ENCODE measurements around the gene PSAP.
A peak's percentile ranks its signal among the peaks of the same experiment; 100 is the strongest.

Gene PSAP

GRCh38 chr10:71824333-71824732 is 26.7 kb downstream of the PSAP start:
- no peak for DNase-seq

DNA sequence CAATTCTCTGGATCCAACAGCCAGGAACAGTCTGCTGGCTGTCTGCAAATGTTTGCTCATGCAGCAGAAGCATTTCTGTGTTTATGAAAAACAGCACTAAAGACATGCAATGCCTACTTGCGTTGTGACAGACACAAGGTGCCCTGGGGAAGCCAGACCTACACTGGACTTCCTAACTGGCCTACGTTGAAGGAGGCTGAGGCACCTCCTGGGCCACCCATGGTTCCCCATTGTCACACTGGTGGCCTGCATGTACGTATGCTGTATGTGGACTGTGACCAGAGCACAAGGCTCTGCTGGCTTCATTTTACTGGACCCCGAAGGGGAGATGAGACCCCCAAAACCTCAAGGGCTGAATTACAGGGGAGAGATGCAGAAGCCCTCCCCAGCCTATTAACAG is 27.7 kb downstream of the PSAP start:
- DNase-seq, result no peak

- no peak for DNase-seq
Observed at GRCh38 chr10:71821909-71822763, 28.9 kb downstream of the PSAP start.

- DNase-seq, result no peak
Observed at GRCh38 chr10:71820966-71821365, 30.1 kb downstream of the PSAP start.

GRCh38 chr10:71819985-71820384 is 31.1 kb downstream of the PSAP start:
- DNase-seq, result no peak

GRCh38 chr10:71819441-71819861 is 31.6 kb downstream of the PSAP start:
- DNase-seq, result no peak

DNA sequence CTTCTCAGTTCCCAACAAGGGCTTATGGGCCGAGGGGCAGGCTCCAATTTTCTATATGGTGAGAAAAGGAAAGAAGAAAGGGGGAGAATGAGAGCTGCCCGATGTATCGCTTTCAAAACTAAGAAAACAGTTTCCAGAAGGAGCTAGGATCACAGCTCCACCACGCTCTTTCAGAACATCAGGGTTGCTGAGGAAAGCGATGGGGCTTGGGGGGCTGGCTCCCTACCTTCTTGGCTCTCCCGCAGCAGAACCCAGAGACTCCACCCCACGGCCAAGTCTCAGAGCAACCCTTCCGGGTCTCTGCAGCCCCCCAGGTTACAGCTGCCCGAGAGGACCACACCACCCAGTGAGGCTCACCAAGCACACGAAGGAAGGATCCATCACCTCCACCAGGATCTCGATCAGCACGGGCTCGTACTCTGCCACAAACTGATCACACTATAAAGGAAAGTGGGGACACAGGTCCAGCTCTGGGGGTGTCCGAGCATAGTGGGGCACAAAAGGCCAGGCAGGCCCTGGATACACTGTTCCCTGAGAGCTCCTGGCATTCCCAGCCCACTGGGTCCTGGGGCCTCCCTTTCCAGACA is 32.3 kb downstream of the PSAP start:
- DNase-seq, result no peak

- DNase-seq, result no peak
Observed at GRCh38 chr10:71817831-71818655, 33.0 kb downstream of the PSAP start.

DNA sequence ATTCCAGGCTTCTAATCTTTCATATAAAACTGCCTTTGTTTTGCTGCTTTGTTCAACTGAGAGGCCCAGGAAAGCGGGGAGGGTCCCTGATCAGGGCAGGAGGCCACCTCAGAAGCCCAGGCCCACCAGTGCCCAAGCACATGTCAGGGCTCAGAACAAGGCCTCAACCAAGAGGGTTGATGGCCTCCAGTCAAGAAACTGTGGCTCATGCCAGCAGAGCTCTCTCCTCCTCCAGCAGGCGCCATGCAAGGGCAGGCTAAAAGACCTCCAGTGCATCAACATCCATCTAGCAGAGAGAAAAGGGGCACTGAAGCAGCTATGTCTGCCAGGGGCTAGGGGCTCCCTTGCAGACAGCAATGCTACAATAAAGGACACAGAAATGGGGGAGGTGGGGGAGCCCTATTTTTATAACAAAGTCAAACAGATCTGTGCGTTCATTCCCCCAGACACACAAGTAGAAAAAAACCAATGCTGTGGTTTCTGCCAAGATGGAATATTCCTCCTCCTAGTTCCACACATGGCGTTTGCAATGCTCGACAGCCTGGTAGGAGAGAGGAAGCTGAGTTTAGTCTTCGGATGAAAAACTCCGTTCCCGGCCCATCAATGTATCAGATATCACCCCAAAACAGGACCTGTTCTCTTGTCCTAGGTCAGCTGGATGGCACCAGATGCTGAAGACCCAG is 34.0 kb downstream of the PSAP start:
- DNase-seq, result no peak

- DNase-seq, result no peak
Observed at GRCh38 chr10:71816421-71816851, 34.6 kb downstream of the PSAP start.

GRCh38 chr10:71815515-71816130 is 35.4 kb downstream of the PSAP start:
- no peak for DNase-seq

DNA sequence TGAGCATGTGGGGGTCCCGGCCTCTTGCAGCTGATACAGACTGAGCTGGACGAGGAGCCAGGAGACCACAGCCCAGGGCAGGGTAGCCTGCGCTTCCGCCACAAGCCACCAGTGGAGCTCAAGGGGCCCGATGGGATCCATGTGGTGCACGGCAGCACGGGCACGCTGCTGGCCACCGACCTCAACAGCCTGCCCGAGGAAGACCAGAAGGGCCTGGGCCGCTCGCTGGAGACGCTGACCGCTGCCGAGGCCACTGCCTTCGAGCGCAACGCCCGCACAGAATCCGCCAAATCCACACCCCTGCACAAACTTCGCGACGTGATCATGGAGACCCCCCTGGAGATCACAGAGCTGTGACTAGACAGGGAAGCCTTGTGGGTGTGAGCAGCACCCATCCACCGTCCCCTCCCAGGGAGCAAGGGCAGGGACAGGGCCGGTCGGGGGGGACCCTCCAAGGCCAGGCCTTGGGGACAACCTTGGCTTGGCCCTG is 36.1 kb downstream of the PSAP start:
- DNase-seq, result no peak

DNA sequence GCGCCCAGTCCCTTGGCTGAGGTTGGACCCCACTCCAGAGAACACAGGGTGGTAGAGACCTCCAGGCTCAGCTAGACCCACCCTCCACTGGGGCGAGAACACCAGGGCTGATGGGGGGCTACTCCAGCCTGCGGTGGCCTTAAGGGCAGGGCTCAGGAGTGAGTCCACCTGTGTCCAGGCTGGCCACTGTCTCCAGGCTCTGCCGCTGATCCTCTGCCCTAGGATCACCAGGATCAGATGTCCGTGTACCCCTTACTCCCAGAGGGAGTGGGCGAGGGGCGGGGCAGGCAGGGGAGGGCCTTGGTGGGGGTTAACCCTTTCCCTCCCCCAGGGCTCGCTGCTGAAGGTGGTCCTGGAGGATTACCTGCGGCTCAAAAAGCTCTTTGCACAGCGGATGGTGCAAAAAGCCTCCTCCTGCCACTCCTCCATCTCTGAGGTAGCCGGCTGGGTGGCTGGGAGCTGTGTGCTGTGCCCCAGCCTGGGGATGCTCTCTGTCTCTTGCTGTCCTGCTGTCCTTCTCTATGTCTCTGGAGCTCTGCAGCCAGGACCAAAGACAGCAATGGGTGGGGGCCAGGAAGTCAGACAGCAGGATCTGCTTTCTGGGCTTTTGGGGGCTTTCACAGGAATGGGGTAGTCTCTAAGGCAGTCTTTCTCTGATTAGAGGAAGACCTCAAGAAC is 38.0 kb downstream of the PSAP start:
- DNase-seq, result no peak

GRCh38 chr10:71812016-71812912 is 38.8 kb downstream of the PSAP start:
- DNase-seq, result peak in 1 of 2 experiments; percentile 22

GRCh38 chr10:71811351-71811750 is 39.7 kb downstream of the PSAP start:
- DNase-seq, result no peak

DNA sequence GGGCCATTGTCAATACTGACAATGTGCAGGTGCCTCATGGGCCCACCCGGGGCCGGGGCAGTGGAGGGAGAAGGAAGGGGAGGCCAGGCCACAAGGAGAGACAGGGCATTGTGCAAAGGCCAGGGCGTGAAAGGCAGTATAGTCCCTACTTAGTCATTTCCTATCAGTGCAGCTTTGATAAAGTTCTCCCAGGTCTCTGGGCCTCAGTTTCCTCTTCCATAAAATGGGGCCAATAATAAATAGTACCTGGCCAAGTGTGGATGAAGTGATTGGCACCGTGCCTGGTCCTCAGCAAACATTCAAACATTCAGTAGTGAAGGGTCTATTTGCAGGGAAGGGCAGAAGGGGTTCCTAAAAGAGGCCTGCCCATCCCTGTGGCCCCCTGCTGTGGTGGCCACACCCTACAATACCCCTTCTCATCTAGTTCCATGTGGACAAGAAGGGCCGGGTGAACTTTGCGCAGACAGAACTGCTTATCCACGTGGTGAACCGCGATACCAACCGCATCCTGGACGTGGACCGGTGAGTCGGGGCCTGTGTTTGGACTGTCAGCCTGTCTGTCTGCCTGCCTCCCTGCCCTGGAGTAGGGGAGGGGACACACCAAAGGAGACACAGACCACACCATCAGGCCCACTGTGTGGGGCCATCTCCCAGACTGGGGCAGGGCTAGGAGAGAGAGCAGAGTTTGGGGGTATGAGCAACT is 40.9 kb downstream of the PSAP start:
- DNase-seq, result no peak

DNA sequence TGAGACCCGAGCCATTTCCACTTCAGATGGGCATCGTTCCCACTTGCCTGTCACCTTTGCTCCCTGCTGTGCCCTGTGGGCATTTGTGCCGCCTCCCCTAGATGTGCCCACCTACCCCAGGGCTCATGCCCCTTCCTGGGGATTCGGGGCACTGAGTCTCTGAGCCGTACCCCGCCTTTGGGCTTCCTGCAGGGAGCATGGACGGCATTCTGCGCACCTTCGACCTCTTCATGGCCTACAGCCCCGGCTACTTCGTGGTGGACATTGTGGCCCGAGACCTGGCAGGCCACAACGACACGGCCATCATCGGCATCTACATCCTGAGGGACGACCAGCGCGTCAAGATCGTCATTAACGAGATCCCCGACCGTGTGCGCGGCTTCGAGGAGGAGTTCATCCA is 41.4 kb downstream of the PSAP start:
- DNase-seq, result no peak

DNA sequence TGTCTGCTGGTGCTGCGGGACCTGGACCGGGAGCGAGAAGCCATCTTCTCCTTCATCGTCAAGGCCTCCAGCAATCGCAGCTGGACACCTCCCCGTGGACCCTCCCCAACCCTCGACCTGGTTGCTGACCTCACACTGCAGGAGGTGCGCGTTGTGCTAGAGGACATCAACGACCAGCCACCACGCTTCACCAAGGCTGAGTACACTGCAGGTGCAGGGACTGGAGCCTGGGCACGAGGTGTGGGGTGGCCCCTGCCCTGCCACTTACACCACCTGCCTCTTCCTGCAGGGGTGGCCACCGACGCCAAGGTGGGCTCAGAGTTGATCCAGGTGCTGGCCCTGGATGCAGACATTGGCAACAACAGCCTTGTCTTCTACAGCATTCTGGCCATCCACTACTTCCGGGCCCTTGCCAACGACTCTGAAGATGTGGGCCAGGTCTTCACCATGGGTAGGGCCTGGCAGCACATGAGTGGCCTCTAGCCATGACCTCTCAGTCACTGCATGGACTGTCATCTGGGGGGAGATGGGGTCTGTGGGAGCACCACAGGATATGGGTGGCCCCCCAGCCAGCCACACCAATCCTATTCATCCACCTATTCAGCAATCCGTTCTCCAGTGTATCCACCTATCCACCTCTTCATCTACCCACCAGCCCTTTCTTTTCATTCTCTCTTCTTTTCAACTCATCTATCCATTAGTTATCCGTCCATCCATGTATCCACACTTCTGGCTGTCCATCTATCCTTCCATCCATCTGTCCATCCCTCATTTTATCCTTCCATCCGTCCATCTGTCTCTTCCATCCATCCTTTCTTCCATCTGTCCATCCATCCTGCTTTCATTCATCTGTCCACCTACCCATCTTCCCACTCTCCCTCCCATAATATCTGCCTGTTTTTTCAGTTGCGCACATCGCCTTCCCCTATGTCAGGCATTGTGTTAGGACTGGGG is 43.2 kb downstream of the PSAP start:
- no peak for DNase-seq

All from NCI-H524 (cell line).